GM12891 (cell line): ENCODE measurements around the gene KLRC4.
"Not testable (repeated sequence)": the region's sequence is repeated elsewhere in the genome, so short reads cannot be mapped to it uniquely, and the experiment has no call there.

Experiments used
- POLR2A ChIP-seq: IDR thresholded peaks from 2 replicates; pipeline ENCODE4 v1.6.1; 2011; ENCODE audit warnings: low read depth, low read length, control low read depth
- POLR2AphosphoS5 ChIP-seq: IDR thresholded peaks from 2 replicates; pipeline ENCODE4 v1.6.1; 2011; ENCODE audit warnings: low read depth, low read length, control low read depth

GRCh38 chr12:10424260-10424899 lies 14.8 kb upstream of the KLRC4 start:
- TF ChIP-seq POLR2A, POLR2AphosphoS5: not testable (repeated sequence)
